ENCODE data around the gene ZBTB3.
A peak's percentile ranks its signal among the peaks of the same experiment; 100 is the strongest.
"Not testable (repeated sequence)": the region's sequence is repeated elsewhere in the genome, so short reads cannot be mapped to it uniquely, and the experiment has no call there.

Gene ZBTB3

DNA sequence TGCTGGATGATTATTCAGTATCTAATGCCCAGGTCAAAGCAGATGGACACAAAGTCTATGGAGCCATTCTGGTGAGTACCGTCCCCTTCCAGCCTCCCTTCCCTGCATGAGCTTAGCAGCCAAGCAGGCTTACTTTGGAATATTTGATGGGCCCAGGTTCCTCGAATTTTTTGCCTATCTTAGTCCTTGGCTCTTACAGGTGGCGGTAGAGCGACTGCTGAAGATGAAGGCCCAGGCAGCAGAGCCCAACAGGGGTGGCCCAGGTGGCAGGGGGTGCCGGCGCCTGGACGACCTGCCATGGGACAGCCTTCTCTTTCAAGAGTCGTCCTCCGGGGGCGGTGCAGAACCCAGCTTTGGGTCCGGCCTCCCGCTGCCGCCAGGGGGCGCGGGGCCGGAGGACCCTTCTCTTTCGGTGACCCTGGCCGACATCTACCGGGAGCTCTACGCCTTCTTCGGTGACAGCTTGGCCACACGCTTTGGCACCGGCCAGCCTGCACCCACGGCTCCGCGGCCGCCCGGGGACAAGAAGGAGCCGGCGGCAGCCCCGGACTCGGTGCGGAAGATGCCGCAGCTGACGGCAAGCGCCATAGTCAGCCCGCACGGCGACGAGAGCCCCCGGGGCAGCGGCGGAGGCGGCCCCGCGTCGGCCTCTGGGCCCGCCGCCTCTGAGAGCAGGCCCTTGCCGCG is 32.5 kb upstream of the ZBTB3 start:
- 5% methylated on average over 48 to 50 of the region's 51 CpGs for WGBS, 2 experiments (ENCODE audit: insufficient coverage in 2 of 2)
- H3K4me1 ChIP-seq (ENCODE audit: control insufficient read depth, insufficient read depth, low read length, poor library complexity, severe bottlenecking) = peaks cover 12% of the 10 kb centered on the region
- peaks cover 58% of the 10 kb centered on the region for H3K36me3 ChIP-seq (ENCODE audit: control insufficient read depth, insufficient read depth, low read length)
- H3K27ac ChIP-seq (ENCODE audit: low read depth, low read length, severe bottlenecking) = peak overlapping the region; percentile 86
- peak overlapping the region; percentile 90 for H3K4me3 ChIP-seq (ENCODE audit: extremely low read depth, insufficient read depth, low read length, poor library complexity, severe bottlenecking)
- H3K9me3 ChIP-seq (ENCODE audit: control insufficient read depth, low read length) = no peaks in the 10 kb centered on the region

DNA sequence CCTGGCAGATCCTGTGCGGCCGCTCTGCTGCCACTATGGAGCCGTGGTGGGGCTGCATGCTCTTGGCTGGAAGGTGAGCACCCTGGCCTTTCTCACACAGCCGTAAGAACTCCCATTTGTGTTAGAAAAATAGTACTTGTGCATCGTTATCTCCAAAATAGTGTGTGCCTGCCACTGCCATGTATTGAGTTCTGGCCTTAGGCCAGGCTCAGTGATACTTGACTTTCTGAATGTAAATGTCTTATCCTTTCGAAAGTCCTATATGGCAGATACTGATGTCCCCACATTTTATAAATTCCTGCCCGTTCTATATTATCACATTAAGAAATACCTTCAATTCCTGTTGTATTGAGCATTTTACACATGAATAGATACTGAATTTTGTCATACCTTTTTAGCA is 28.8 kb upstream of the ZBTB3 start:
- Histone ChIP-seq H3K36me3 (ENCODE audit: control insufficient read depth, insufficient read depth, low read length) (peaks cover 62% of the 10 kb centered on the region), H3K4me1 (ENCODE audit: control insufficient read depth, insufficient read depth, low read length, poor library complexity, severe bottlenecking) (peaks cover 5% of the 10 kb centered on the region), H3K9me3 (ENCODE audit: control insufficient read depth, low read length) (no peaks in the 10 kb centered on the region), H3K27ac (ENCODE audit: low read depth, low read length, severe bottlenecking) (no peak overlapping the region), H3K4me3 (ENCODE audit: extremely low read depth, insufficient read depth, low read length, poor library complexity, severe bottlenecking) (no peak overlapping the region)
- 90 to 99% methylated on average over 6 of the region's 7 CpGs for WGBS, 2 experiments (ENCODE audit: insufficient coverage in 2 of 2)

DNA sequence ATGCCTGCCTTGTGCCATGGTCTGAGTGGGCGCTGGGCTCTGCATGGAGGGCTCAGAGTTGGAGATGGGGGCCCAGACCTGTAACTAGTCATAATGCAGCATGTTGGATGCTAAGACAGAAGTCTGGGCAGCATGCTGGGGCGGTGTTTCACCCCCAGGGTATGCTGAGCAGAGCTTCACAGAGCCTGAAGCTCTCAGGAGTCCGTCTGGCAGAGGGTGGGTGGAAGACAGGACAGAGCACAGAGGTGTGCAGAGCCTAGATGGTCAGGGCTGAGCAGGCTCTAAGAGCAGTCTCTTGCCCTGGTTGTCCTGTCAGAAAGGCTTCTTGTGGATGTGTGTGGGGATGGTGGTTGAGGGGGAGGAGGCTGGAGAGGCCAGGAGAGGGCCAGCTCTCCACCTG is 24.5 kb upstream of the ZBTB3 start:
- Histone ChIP-seq H3K4me1 (ENCODE audit: control insufficient read depth, insufficient read depth, low read length, poor library complexity, severe bottlenecking) (no peaks in the 10 kb centered on the region), H3K9me3 (ENCODE audit: control insufficient read depth, low read length) (no peaks in the 10 kb centered on the region), H3K36me3 (ENCODE audit: control insufficient read depth, insufficient read depth, low read length) (peaks cover 75% of the 10 kb centered on the region), H3K27ac (ENCODE audit: low read depth, low read length, severe bottlenecking) (no peak overlapping the region), H3K4me3 (ENCODE audit: extremely low read depth, insufficient read depth, low read length, poor library complexity, severe bottlenecking) (no peak overlapping the region)
- WGBS, 2 experiments (ENCODE audit: insufficient coverage in 2 of 2) = 89 to 100% methylated on average over 2 to 3 of the region's 3 CpGs

DNA sequence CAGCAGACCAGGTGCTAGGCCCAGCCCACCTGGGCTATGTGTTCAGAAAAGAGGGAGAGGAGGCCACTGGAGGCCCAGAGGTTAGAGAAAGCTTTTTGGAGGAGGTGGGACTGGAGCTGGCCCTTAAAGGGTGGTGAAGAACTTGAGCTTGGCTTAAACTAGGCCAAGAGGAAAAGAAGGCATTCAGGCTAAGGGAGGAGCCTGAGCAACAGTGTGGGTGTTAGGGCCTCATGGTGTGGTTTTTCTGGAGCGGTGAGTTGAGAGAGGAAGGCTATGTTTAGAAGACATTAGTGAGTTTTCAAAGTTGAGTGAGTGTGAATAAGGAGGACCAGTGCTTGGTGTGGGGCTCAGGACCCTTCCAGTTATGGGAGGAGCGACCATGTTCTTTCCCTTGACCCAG is 23.4 kb upstream of the ZBTB3 start:
- Histone ChIP-seq H3K4me3 (ENCODE audit: extremely low read depth, insufficient read depth, low read length, poor library complexity, severe bottlenecking) (no peak overlapping the region), H3K36me3 (ENCODE audit: control insufficient read depth, insufficient read depth, low read length) (peaks cover 68% of the 10 kb centered on the region), H3K9me3 (ENCODE audit: control insufficient read depth, low read length) (no peaks in the 10 kb centered on the region), H3K4me1 (ENCODE audit: control insufficient read depth, insufficient read depth, low read length, poor library complexity, severe bottlenecking) (no peaks in the 10 kb centered on the region), H3K27ac (ENCODE audit: low read depth, low read length, severe bottlenecking) (no peak overlapping the region)
- WGBS, 2 experiments (ENCODE audit: insufficient coverage in 2 of 2) = 89 to 92% methylated on average over 2 of the region's 2 CpGs

DNA sequence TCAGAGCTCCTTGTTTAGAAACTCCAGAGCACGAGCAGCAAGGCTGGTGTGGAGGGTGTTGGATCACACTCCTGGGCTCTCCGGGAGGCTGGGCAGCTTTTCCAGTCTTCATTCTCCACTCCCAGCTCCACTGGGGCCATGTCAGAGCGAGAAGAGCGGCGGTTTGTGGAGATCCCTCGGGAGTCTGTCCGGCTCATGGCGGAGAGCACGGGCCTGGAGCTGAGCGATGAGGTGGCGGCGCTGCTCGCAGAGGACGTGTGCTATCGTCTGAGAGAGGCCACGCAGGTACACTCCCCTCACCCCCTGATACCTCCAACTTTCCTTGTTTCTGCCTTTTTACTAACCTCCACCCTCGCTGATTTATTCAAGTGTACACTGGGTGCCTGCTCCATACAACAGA is 21.7 kb upstream of the ZBTB3 start:
- Histone ChIP-seq H3K27ac (ENCODE audit: low read depth, low read length, severe bottlenecking) (no peak overlapping the region), H3K4me1 (ENCODE audit: control insufficient read depth, insufficient read depth, low read length, poor library complexity, severe bottlenecking) (peaks cover 3% of the 10 kb centered on the region), H3K36me3 (ENCODE audit: control insufficient read depth, insufficient read depth, low read length) (peaks cover 53% of the 10 kb centered on the region), H3K4me3 (ENCODE audit: extremely low read depth, insufficient read depth, low read length, poor library complexity, severe bottlenecking) (no peak overlapping the region), H3K9me3 (ENCODE audit: control insufficient read depth, low read length) (no peaks in the 10 kb centered on the region)
- 94 to 96% methylated on average over 16 of the region's 17 CpGs for WGBS, 2 experiments (ENCODE audit: insufficient coverage in 2 of 2)

DNA sequence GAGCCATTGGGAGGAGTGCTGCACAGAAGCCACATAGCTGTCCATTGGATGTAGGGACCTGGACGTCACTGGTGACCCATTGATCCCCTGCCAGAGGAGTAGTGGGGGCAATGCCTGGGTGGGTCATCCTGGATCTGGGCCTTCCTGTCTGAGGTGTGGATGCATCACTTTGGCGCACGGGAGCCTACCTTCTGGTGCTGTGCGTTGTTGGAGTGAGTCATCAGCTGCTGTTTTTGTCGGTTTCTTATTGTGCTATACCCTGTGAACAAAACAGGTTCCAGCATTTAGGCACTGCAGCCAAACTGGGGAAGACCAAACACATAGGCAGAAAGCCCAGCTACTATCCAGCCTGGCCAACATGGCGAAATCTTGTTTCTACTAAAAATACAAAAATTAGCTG is 20.4 kb upstream of the ZBTB3 start:
- peaks cover 4% of the 10 kb centered on the region for H3K4me1 ChIP-seq (ENCODE audit: control insufficient read depth, insufficient read depth, low read length, poor library complexity, severe bottlenecking)
- WGBS, 2 experiments (ENCODE audit: insufficient coverage in 2 of 2) = 91 to 98% methylated on average over 5 to 6 of the region's 6 CpGs
- H3K4me3 ChIP-seq (ENCODE audit: extremely low read depth, insufficient read depth, low read length, poor library complexity, severe bottlenecking) = no peak overlapping the region
- no peak overlapping the region for H3K27ac ChIP-seq (ENCODE audit: low read depth, low read length, severe bottlenecking)
- H3K9me3 ChIP-seq (ENCODE audit: control insufficient read depth, low read length) = no peaks in the 10 kb centered on the region
- peaks cover 45% of the 10 kb centered on the region for H3K36me3 ChIP-seq (ENCODE audit: control insufficient read depth, insufficient read depth, low read length)

DNA sequence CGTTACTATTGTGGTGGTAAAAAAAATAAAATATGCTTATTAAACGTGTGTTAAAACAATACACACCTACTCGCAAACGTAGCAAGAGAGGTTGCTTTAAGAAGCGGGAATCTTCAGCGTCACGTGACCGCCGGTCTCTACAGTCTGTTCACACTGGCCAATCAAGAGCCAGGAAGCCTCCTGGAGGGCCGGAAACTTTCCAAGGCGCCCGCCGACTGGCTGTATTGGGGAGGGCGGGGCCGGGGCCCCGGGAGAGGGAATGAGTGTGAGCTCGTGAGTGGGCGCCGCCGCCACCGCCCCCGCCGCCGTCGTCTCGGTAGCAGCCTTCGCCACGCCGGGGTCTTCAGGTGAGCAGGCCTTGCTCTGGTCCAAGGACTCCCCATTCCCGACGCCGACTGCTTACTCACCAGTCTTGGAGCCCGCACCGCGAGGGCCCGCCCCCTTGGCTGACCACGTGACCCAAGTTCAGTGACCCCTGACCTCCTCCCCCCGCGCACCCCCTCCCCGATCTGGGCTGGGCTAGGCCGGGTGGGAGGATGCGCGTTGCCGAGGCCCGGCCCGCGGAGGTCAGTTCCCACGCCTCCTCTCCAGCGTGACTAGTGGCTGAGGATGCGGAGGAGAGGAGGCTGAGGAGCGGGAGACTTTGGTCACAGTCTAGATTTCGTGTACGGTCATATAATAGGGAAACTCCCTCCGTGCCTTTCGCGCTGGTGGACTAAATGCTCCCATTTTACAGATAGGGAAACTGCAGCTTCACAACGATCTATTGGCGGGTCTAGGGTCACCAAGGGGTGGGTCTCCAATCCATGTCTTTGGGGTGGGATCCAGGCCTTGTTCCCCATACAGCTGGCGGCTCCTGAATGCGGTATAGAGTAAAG is 17.4 kb upstream of the ZBTB3 start, which contains the start of gene TAF6L:
Gene TAF6L, plus strand, starts transcription at position 253 of the 878 bp plus-strand sequence. CDS start 4,388 bp downstream, outside the sequence.
- peak within 1 kb of the TSS; percentile 62 for H3K4me3 ChIP-seq (ENCODE audit: extremely low read depth, insufficient read depth, low read length, poor library complexity, severe bottlenecking)
- WGBS, 2 experiments (ENCODE audit: insufficient coverage in 2 of 2) = 0 to 1% methylated on average over 25 to 30 of the region's 60 CpGs
- no peaks in the 10 kb centered on the region for H3K9me3 ChIP-seq (ENCODE audit: control insufficient read depth, low read length)
- peaks cover 39% of the 10 kb centered on the region for H3K36me3 ChIP-seq (ENCODE audit: control insufficient read depth, insufficient read depth, low read length)
- H3K27ac ChIP-seq (ENCODE audit: low read depth, low read length, severe bottlenecking) = peak within 1 kb of the TSS; percentile 91
- H3K4me1 ChIP-seq (ENCODE audit: control insufficient read depth, insufficient read depth, low read length, poor library complexity, severe bottlenecking) = peaks cover 4% of the 10 kb centered on the region

DNA sequence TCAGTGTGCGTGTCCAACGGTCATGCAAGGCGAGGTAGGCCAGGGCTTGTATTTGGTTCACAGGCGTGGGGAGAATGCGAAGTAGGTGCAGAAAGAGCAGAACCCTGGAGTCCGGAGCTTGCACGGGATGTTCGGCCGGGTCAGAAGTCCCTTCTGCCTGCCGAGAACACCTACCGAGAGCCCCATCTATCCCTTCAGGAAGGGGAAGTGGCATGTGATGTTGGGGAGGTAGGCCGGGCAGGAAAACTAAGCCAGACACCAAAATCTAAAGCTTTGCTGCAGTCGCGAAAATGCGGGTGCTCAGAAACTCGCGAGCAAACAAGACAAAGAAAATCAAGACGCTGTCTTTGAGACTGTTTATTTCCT is 16.8 kb upstream of the ZBTB3 start:
- H3K9me3 ChIP-seq (ENCODE audit: control insufficient read depth, low read length) = no peaks in the 10 kb centered on the region
- H3K36me3 ChIP-seq (ENCODE audit: control insufficient read depth, insufficient read depth, low read length) = peaks cover 39% of the 10 kb centered on the region
- peaks cover 4% of the 10 kb centered on the region for H3K4me1 ChIP-seq (ENCODE audit: control insufficient read depth, insufficient read depth, low read length, poor library complexity, severe bottlenecking)
- H3K4me3 ChIP-seq (ENCODE audit: extremely low read depth, insufficient read depth, low read length, poor library complexity, severe bottlenecking) = peak overlapping the region; percentile 62
- 20 to 27% methylated on average over 10 to 18 of the region's 18 CpGs for WGBS, 2 experiments (ENCODE audit: insufficient coverage in 2 of 2)
- peak overlapping the region; percentile 91 for H3K27ac ChIP-seq (ENCODE audit: low read depth, low read length, severe bottlenecking)

DNA sequence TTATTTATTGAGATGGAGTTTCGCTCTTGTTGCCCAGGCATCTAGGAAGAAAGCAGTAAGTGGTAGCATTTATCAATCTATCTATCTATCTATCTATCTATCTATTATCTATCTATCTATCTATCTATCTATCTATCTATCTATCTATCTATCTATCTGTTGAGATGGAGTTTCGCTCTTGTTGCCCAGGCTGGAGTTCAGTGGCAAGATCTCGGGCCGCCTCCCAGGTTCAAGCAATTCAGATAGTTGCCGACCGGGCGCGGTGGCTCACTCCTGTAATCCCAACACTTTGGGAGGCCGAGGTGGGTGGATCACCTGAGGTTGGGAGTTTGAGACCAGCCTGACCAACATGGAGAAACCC is 6.9 kb upstream of the ZBTB3 start:
- WGBS, 2 experiments (ENCODE audit: insufficient coverage in 2 of 2) = 60 to 67% methylated on average over 2 to 3 of the region's 9 CpGs
- Histone ChIP-seq H3K4me3 (ENCODE audit: extremely low read depth, insufficient read depth, low read length, poor library complexity, severe bottlenecking) (peak overlapping the region; percentile 83), H3K36me3 (ENCODE audit: control insufficient read depth, insufficient read depth, low read length) (peaks cover 27% of the 10 kb centered on the region)
- H3K27ac ChIP-seq (ENCODE audit: low read depth, low read length, severe bottlenecking); H3K9me3 ChIP-seq (ENCODE audit: control insufficient read depth, low read length); H3K4me1 ChIP-seq (ENCODE audit: control insufficient read depth, insufficient read depth, low read length, poor library complexity, severe bottlenecking): not testable (repeated sequence)

DNA sequence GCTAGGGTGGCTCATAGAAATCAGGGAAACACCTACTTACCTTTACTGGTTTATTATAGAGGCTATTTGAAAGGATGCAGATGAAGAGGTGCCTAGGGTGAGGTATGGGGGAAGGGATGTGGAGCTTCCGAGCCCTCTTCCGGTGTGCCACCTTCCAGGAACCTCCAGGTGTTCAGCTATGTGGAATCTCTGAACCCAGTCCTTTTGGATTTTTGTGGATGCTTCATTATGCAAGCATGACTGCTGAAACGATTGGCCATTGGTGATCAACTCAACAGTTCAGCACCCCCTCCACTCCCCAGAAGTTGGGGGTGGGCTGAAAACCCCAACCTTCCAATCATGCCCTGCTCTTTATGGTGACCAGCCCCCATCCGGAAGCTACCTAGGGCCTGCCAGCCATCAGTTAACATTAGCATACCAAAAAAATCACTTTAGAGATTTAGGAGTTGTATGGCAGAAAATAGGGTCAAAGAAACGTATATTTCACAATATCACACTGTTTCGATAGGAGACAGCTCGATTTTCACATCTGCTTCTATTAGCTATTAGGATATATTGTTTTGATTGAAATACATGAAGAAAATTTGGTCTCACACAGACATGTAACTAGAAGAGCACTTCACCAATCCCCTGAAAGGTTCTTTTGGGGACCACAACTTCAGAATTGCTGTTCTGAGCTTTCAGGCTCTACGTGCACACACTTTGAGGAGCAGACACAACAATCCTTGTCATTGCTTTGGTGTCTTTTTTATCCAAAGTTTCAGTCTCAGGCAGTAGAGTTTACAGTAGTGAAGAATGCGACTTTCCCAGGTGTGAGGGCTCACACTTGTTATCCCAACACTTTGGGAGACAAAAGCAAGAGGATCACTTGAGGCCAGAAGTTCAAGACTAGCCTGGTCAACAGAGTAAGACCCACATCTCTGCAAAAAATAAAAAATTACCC is 4.2 kb upstream of the ZBTB3 start:
- WGBS, 2 experiments (ENCODE audit: insufficient coverage in 2 of 2) = 37 to 52% methylated on average over 4 to 5 of the region's 9 CpGs
- Histone ChIP-seq H3K36me3 (ENCODE audit: control insufficient read depth, insufficient read depth, low read length) (peaks cover 9% of the 10 kb centered on the region), H3K4me1 (ENCODE audit: control insufficient read depth, insufficient read depth, low read length, poor library complexity, severe bottlenecking) (peaks cover 5% of the 10 kb centered on the region), H3K4me3 (ENCODE audit: extremely low read depth, insufficient read depth, low read length, poor library complexity, severe bottlenecking) (no peak overlapping the region), H3K27ac (ENCODE audit: low read depth, low read length, severe bottlenecking) (peak overlapping the region; percentile 10), H3K9me3 (ENCODE audit: control insufficient read depth, low read length) (no peaks in the 10 kb centered on the region)

Data from mesodermal cell (in vitro differentiated cells).